Ovary (tissue), 3 donors: Measurements from ENCODE around the gene TMEM269.

Experiments
- CTCF ChIP-seq, 3 donors: fragments of 450-650 bp in 2 of 3; fragments of 200-600 bp in 1 of 3; IDR thresholded peaks; one replicate each; pipeline versions ENCODE4 v1.5.1 to v1.8.0; 2016 to 2022; ENCODE audit warnings: antibody characterized with exemption in 3 of 3, mild to moderate bottlenecking in 1 of 3
- EP300 ChIP-seq: sonication (generic); formaldehyde crosslinking; IDR thresholded peaks from one replicate; pipeline ENCODE4 v1.6.1; 2017; ENCODE audit warnings: antibody characterized with exemption
- POLR2A ChIP-seq: fragments of 450-650 bp; IDR thresholded peaks from one replicate; pipeline ENCODE4 v1.6.1; 2017; ENCODE audit warnings: antibody characterized with exemption, mild to moderate bottlenecking, moderate library complexity
- donor health status: DM: no; HTN: no; CAD: no.

GRCh38 chr1:42756956-42757891 lies 27.6 kb upstream of the TMEM269 start:
- TF ChIP-seq CTCF (IDR thresholded peaks at IDR 0.05), result peak in 1 of 3 donors; percentile 40
- TF ChIP-seq EP300, result no peak
- no peak for TF ChIP-seq POLR2A
